Dedifferentiated amniotic fluid mesenchymal stem cell (primary cell): ENCODE data around the gene ANO2.

Source experiments
- DNase-seq: peaks from one replicate; pipeline ENCODE4 v3.0.0-alpha.2; 2016; ENCODE audit errors: extremely low spot score

Gene ANO2

GRCh38 chr12:5623411-5623810 lies 321.6 kb downstream of the ANO2 start:
- DNase-seq = no peak

DNA sequence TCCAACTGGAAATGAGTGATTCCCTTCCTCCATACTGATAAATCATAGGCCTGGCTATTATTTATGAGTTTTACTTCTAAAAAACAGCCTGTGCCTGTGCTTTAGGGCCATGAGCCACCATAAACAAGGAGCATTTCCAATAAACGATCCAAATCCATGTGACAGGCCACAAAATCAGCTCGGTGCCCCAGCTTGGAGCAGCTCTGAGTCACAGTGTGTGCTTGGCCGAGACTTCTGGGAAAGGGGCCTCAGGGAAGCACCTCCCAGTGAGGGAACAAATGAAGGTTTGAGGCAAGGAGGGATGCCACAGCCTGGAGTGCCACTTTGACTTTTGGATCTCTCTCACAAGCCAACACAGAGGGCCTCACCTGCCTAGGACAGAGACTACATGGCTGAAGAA lies 322.8 kb downstream of the ANO2 start:
- DNase-seq = no peak

DNA sequence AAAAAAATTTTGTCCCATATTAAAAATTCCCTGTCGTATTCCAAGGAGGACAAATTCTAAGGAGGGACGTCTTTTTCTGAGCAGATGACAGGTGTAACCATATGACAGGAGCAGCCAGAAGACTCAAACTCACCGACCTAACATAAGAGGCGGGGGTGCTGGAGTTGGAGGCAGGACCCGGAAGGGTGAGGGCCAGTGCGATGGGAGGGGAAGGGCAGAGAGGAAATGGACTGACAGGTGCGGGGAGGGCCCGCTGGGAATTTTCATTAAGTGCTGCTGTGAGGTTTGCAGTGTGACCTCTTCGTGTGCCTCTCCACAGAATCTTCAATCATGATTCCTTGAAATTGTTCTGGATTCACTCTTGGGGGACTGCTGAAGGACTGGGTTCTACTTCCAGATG lies 323.7 kb downstream of the ANO2 start:
- no peak for DNase-seq

DNA sequence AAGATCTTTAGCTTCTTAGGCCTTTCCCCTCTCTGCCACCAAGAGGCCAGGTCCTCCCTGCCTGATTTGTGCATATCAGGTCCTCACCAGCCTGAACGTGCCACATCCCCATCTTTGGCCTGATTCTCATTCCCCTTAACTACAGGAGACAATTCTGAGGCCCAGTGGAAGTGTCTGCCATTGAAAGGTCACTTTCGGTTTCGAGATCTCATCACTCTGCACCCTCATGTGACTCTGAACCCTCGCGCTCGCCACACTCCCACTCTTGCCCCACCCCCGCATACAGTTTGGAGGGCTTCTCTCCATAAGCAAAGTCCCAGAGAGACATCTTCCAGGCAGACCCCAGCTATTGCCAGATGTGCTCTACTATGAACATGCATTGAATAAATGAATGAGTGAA lies 324.2 kb downstream of the ANO2 start:
- DNase-seq = no peak

GRCh38 chr12:5619628-5620027 lies 325.4 kb downstream of the ANO2 start:
- DNase-seq = no peak

GRCh38 chr12:5616854-5617253 lies 328.2 kb downstream of the ANO2 start:
- DNase-seq = no peak

DNA sequence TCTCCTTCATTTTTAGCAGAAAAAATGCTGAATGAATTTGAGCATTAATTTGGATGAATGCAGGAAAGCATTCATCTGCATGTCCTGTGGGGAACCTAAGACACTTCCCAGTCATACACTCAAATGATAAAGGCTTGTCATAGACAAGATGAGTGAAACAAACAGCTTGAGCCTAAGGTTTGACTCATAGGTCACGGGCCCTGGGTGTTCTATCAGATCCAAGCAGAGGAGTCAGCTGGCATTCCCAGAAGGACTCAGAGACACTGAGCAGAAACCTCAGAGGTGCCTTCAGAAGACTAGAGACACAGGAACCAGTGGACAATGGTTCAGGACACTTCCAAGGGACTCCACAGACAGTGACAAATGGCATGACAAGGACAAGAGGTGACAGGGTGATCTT lies 329.3 kb downstream of the ANO2 start:
- no peak for DNase-seq

GRCh38 chr12:5614256-5614655 lies 330.8 kb downstream of the ANO2 start:
- DNase-seq = no peak

- DNase-seq = no peak
Measured at GRCh38 chr12:5612556-5613410, 332.3 kb downstream of the ANO2 start.

DNA sequence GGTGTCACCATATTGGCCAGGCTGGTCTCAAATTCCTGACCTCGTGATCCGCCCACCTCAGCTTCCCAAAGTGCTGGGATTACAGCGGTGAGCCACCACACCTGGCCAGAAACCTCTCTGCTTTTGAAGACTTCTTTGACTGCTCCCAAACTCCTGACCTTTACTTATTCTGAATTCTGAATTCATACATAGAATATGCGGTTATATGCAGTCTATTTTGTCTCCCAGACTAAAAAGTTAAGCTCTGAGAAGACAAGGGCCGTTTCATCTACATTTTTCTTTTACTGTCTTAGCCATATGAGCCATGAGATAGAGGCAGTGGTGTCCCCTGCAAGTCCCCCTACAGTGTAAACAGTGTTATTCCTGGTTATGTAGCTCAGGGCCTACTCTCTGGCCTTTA lies 333.9 kb downstream of the ANO2 start:
- DNase-seq = no peak

GRCh38 chr12:5599378-5599777 lies 345.7 kb downstream of the ANO2 start:
- no peak for DNase-seq

GRCh38 chr12:5593998-5594397 lies 351.1 kb downstream of the ANO2 start:
- no peak for DNase-seq

- no peak for DNase-seq
Measured at GRCh38 chr12:5593086-5593485, 352.0 kb downstream of the ANO2 start.

GRCh38 chr12:5592310-5592709 lies 352.7 kb downstream of the ANO2 start:
- DNase-seq = no peak

GRCh38 chr12:5590316-5590715 lies 354.7 kb downstream of the ANO2 start:
- DNase-seq = no peak

DNA sequence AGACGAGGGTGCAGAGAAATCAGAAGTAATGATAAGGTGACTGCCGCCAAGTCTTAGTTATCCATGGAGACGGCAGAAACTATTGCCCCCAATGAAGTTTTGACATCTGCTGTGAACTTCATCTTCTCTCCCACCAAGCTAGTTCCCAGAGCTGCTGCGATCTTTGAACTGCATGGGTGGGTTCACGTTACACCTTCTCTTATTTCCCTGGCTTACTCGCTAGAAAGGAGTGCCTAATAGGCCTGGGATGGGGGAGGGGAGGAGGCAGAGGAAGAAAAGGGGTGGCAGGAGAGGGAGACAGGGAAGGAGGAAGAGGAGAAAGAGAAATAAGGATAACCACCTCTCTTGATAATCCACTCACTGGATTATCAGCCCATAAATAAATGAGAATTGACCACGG lies 356.0 kb downstream of the ANO2 start:
- no peak for DNase-seq

- DNase-seq = no peak
Measured at GRCh38 chr12:5588591-5588990, 356.5 kb downstream of the ANO2 start.

- DNase-seq = no peak
Measured at GRCh38 chr12:5588176-5588575, 356.9 kb downstream of the ANO2 start.

- no peak for DNase-seq
Measured at GRCh38 chr12:5587711-5588121, 357.3 kb downstream of the ANO2 start.

DNA sequence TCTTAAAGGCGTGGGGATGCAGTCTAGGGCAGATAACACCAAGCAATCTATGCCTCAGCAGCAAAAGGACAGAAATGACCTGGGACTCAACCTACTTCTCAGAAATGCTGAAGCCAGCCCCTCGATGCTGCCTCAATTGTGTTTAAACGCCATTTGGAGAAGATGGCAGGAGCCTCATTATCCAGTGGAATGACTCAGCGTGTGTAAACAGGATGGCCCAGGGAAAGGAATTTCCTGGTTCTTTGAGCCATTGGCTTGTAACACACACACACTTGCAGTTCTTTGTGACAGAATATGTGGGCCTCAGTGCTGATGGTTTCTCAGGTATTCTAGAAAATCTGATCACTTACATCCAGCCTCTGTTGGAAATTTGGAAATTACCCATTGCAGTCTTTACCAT lies 358.9 kb downstream of the ANO2 start:
- DNase-seq = no peak

DNA sequence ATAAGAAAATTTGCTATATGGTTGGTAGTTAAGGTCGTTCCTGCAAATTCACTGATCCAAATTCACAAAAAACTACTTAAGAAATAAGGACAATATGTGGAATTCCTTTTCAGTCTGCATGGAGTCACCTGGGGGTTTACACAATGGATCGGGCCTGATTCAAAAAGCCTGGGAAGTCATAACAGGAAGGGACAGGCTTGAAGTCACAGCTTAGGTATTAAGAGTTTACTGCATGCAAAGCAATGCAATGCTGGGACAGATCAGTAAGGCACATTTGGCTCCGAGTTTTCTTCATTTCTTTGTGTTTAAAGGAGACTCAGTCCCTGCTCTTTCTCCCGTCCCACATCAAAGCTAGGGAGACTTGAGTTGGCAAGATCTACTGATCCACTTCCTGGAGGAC lies 359.9 kb downstream of the ANO2 start:
- DNase-seq = no peak

GRCh38 chr12:5584412-5585175 lies 360.5 kb downstream of the ANO2 start:
- DNase-seq = no peak

GRCh38 chr12:5582541-5582940 lies 362.5 kb downstream of the ANO2 start:
- no peak for DNase-seq
